Activated T-helper 9 cell treated with anti-CD3 and anti-CD28 coated beads, Interleukin-2, amount 50 U/mL, for 16 hours (primary cell): ENCODE measurements around the gene ERI2.
A peak's percentile ranks its signal among the peaks of the same experiment; 100 is the strongest.

Experiments used
- DNase-seq: peaks from one replicate; pipeline ENCODE4 v3.0.0-alpha.2; 2020; ENCODE audit warnings: low read depth

Gene ERI2, protein sequence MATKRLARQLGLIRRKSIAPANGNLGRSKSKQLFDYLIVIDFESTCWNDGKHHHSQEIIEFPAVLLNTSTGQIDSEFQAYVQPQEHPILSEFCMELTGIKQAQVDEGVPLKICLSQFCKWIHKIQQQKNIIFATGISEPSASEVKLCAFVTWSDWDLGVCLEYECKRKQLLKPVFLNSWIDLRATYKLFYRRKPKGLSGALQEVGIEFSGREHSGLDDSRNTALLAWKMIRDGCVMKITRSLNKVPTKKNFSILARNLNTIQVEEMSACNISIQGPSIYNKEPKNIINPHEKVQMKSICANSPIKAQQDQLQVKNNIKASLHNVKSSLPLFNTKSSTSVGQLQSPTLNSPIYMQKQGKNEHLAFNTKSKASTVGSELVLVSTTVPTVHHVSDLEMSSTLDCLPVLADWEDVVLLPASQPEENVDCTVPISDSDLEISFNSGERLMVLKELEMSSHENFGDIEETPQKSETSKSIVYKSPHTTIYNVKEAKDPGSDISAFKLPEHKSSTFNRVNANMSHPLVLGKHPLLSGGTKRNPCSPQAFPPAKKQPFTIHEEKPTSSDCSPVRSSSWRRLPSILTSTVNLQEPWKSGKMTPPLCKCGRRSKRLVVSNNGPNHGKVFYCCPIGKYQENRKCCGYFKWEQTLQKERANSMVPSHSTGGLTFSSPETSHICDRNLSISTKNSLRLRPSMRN

DNA sequence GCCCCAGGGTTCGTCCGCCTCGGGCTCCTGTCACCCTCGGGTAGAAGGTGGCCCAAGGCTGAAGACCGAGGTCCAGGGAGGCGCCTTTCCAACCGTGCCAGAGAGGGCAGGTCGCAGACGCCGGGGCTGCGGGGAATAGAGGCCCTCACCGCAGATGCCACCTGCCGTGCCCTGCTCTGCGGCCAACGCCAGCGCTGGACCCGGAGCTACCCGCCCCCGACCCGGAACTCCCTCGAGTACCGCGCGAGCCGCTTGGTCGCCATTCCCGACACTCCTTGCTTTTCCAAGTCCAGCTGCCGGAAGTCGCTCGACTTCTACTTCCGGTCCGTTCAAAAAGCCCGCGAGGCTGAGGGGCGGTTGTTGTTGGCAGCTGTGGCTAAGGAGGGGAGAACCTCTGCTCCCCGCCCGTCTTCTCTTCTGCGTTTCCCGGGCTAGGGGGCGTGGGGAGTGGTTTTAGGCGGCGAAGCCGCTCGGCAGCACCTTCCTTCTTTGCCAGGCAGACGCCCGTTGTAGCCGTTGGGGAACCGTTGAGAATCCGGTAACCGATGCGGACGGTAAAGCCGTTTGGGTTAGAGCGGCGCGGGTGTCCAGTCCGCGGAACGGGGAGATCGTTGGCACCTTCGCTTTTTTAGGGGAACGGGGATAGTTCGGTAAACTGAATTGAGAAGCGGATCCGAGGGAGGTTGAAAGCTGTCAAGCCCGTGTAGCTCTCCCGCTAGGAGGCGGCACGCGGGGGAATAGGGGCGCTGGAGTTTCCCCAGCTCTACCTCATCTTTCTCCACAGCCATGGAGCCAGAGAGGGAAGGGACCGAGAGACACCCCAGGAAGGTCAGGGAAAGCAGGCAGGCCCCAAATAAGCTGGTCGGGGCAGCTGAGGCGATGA lies at the start of gene ERI2, which contains the start of gene REXO5:
Gene ERI2 (minus strand): TSS at position 305 of the 883 bp plus-strand sequence. CDS start 42 bp downstream, at position 263.
Gene REXO5 (plus strand): TSS at position 360 of the 883 bp plus-strand sequence. CDS start 427 bp downstream, at position 787.
- peak; percentile 64 for DNase-seq

DNA sequence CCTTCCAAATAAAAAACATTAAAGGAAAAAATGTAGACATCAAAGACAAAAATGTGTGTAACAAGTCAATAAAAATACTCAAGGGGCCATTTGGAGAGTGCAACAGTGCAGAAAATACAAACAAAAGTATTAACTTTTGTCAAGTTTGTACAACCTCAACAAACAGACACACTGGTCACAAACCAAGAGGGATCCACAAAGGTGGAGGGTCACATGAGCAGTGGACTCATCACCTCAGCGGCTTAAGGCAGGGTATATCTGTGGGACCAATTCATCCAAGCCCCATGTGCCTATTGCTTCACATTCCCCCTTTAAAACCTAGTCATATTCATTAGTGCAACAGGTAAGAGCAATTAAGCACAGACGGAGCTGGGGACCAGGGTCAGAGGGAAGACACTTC lies 48.7 kb upstream of the ERI2 start:
- DNase-seq, result no peak

GRCh38 chr16:20853981-20854620 lies 47.8 kb upstream of the ERI2 start:
- no peak for DNase-seq

DNA sequence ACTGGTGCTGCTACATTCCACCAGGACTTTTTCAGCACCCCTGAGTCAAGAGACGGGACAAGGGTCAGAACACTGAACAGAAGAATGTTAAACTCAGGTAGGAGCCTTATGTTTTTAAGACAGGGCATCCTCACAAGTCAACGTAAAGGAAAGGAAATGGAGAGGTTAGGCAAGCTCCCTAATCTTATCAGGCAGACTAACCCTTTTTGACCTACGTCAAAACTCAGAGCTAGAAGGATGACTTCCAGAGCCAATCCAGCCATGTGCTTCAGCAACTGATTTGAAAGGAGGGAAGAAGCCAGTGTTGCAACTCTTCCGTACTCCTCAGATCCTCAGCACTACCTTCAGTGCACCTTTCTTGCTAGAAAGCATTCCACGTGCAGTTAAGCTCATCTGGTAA lies 46.9 kb upstream of the ERI2 start:
- no peak for DNase-seq

- DNase-seq, result no peak
Measured at GRCh38 chr16:20851601-20852000, 45.3 kb upstream of the ERI2 start.

DNA sequence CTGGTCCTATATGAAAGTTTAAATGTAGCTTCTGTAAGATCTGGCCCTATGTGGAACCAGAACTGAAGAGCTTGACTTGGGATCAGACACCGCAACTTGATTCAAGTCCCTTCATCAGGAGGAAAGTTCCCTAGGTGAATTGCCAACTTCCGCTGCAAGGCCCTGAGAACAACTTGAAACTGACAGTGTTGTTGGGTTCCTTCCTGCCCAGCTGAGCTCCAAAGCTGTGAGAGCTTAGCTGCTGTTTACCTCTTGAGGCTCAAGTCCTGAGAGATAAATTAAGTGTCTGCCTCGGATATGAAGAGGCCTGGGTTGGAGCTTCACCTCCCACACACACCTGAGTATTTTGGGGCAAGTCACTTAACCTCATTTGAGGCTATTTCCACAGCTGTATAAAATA lies 44.7 kb upstream of the ERI2 start:
- DNase-seq, result no peak

DNA sequence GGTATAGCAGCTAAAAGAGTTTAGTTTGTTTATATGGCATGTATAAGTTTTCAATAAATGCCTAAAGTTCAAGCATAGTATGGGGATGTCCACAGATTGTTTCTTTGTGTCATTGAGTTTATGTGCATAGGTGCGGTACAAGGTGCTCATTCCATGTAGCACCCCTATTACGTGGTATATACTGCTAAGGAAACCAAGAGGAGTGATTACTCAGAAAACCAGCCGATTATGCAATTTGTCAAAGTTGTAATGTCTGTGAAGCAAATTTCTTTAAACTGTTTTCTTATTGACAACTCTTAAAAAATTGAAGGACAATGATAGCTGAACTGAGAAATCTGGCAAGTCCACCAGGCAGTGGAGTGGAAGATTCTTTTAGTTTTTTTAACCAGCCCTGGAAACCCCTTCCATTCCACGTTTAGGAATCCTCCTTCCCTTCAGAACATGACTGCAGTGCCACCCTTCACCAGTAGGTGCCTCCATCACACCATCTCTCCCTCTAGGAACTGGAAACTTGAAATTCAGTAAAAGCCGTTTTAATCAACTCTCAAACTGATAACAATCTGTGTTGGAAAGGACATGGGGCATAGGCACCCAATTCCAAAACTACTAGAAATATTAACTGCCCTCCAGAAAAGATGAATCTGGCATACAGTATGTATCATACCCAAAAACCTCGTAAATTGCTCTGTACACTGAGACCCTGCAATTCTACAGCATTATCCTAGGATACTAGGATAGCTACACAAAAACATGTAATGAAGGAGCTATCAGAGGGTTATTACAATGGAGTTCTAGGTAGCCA lies 43.5 kb upstream of the ERI2 start:
- peak; percentile 54 for DNase-seq

DNA sequence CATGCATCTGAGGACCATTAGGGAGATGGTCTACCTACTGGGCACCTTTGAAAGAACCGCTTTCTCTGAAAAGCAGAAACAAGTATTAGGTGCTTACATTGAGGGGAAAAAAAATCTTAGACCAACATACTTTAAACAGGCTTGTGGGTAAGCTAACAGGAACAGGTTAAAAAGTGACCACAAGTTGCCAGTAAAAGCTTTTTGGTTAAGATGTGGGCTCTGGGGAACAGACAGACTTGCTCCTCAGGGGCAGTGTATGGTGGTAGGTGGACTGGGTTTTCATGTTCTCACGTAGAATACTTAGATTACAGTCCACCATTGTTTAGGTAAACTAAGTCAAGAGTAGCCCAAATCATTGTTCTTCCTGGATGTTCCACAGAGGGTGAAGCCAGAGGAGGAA lies 41.3 kb upstream of the ERI2 start:
- DNase-seq, result no peak

GRCh38 chr16:20846551-20846950 lies 40.3 kb upstream of the ERI2 start:
- DNase-seq, result no peak

DNA sequence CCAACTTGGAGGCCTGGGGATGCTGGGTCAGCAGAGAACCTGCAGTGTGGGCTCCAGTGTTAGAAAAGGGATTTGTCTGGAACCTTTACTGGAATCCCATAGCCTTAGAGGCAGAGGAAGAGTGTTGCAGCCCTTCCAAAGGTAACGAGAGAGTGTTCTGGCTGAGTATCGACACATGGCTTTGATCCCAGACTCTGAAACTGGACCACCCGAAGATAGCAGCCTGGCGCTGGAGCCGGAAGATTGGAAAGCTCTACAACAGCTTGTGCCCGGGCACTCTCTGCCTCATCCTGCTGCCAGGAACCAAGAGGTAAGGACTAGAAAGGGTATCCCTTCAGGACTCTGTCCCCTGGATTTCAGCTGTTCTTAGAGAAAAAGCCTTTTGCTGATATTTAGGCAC lies 39.8 kb upstream of the ERI2 start:
- DNase-seq, result no peak

GRCh38 chr16:20844588-20844987 lies 38.3 kb upstream of the ERI2 start:
- no peak for DNase-seq

DNA sequence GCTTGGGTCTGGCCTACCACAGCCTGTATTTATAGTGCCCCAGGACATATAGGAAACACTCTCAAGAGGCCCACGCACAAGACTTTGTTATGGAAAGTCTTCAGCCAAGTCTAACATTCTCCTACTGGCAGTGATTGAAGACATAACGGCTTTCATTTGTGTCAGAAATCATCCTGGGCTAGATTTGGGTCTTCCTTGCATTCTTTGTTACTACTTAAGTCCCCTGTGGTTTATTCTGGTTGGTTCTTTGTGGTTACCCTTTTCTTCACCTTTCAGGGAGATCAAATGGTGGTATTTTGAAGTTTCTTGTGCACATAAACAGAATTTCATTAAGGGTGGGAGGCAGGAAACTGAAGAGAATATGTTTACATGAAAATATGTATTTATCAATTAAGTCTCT lies 37.8 kb upstream of the ERI2 start:
- no peak for DNase-seq

DNA sequence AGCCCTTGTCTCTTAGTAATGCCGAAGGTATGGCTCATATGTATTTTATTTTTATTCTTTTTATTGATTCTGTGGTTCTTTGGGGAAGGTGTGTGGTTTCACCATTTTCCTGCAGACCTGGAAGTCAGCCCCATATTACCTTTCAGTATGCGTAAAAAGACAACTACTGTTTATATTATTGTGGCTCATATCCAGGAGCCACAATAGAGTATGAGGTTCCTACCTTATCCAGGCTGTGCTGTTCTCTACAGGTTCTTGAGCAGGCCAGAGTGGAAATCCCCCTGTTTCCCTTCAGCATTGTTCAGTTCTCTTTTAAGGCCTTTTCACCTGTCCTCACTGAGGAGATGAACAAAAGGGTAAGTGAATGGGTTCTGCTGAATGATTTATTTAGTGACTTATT lies 33.2 kb upstream of the ERI2 start:
- no peak for DNase-seq

- DNase-seq, result no peak
Measured at GRCh38 chr16:20838240-20838639, 32.0 kb upstream of the ERI2 start.

DNA sequence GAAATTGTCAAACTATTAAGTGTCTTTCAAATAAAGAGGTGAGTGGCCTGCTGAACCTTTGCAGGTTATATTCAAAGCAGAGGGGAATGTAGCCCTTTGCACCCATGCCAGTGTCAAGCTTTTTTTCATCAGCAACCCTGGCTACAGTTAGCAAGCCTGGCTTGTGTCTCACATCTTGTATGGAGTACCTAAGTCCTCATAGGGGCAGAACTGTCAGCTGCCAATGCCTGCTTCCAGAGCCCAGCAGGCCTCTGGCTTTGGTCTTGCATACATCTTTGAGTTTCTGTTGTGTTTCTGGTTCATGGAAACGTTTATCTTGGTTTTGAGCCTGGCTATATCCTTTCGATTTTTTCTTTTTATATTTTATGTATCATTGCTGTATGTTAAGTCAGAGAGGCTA lies 26.8 kb upstream of the ERI2 start:
- no peak for DNase-seq

- DNase-seq, result no peak
Measured at GRCh38 chr16:20830372-20830771, 24.1 kb upstream of the ERI2 start.

GRCh38 chr16:20829536-20829935 lies 23.3 kb upstream of the ERI2 start:
- DNase-seq, result no peak

GRCh38 chr16:20826039-20826566 lies 19.8 kb upstream of the ERI2 start:
- no peak for DNase-seq

DNA sequence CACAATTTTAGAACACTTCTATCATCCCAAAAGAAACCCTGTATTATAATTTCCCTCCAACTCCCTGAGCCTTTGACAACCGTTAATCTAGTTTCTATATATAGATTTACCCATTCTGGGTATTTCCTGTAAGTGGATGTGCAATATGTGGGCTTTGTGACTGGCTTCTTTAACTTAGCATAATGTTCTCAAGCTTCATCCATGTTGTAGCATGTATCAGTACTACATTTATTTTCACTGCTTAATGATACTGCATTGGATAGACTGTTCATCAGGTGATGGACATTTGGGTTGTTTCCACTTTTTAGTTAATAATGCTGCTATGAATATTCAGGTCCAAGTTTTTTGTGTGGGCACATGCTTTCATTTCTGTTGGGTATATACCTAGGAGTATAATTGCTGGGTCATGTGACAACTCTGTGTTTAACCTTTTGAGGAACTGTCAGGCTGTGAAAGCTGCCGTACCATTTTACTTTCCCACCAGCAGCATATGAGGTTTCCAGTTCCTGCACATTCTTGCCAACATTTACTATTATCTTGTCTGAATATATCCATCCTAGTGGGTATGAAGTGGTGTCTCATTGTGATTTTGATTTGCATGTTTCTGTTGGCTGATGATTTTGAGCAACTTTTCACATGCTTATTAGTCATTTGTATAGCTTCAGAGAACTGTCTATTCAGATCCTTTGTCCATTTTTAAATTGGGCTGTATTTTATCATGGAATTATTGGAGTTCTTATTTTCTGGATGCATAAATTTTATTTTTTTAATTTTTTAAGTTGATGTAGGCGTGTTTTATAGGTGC lies 16.5 kb upstream of the ERI2 start:
- DNase-seq, result no peak

DNA sequence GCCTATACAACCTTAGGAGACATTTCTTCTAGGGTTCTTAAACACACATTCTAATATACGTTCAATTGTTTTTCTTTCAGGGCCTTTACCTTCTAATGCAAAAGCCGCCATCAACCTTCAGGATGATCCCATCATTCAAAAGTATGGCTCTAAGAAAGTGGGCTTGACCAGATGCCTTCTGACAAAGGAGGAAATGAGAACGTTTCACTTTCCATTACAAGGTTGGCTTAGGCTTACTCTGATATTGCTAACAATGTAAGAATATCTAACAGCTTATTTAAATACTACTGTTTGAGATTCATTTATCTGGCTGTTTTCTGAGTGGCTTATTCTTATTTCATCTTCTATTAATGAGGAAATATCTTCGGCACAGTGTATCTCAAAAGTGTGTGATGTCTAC lies 15.4 kb upstream of the ERI2 start:
- DNase-seq, result no peak
